Endometrial microvascular endothelial cells (primary cell): ENCODE measurements around the gene SF3A1. TPM values are rescaled to one million over a fixed set of nuclear protein-coding genes. Genes with fewer than 3 reads are reported as not detected.

Experiments used
- in situ Hi-C: cut with HindIII; loops from 2 replicates; pipeline ENCODE4 v1.10.0; 2017; ENCODE audit warnings: low sequenced_read_pairs, low pct_unique_long_range_greater_than_20kb; ENCODE audit errors: inconsistent ontology term
- total RNA-seq: library from RNA; depleted of rRNA; stranded (reverse); fragments of >200 nt; gene quantifications from one replicate; pipeline ENCODE4 v1.2.3, GENCODE V29; 2015; ENCODE audit errors: inconsistent ontology term

SF3A1 gene
- total RNA-seq, 1 donor from 2014 or later, result 81.0 TPM

- in situ Hi-C loops, result no loop called here
Measured at GRCh38 chr22:30328466-30329049, 28.1 kb downstream of the SF3A1 start.

GRCh38 chr22:30327864-30328345 is 28.8 kb downstream of the SF3A1 start:
- in situ Hi-C loops, result no loop called here

GRCh38 chr22:30326706-30327362 is 29.9 kb downstream of the SF3A1 start, which contains the start of gene TBC1D10A:
Gene TBC1D10A, minus strand, starts transcription at chr22:30326941. Its CDS starts 60 bp downstream, at chr22:30326881.
- in situ Hi-C loops, result no loop called here

- in situ Hi-C loops, result no loop called here
Measured at GRCh38 chr22:30326255-30326705, 30.4 kb downstream of the SF3A1 start.

GRCh38 chr22:30325724-30326254 is 30.9 kb downstream of the SF3A1 start:
- in situ Hi-C loops, result no loop called here

DNA sequence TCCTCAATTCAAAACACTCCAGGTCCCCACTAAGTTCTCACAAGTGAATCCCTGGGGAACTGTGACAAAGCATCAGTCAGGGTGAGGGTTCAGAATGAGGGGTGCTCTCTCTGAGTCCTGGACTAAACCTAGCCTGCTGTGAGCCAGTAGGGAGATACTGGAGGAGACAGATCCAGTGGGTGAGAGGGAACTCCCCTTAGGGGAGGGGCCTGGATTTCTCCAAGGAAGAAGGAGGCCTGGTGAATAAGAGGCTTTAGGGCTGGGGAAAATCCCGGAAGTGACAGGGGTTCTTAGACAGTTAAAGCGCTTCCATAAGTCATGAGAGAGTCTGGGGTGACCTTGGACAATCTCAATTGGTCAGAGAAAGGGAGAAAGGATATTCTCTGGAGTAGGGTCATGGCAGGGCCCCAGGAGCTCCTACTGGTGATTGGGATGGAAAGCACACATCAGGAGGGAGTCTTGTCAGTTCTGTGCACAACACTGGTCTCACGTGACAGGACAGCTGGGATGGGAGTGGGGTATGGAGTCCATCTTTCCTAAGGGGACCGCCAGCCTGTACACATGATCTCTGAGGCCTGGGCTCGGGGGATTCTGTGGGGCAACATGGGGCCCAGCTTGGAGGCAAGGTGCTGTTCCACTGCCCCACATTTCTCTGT is 31.5 kb downstream of the SF3A1 start:
- in situ Hi-C loops, result no loop called here

- in situ Hi-C loops, result no loop called here
Measured at GRCh38 chr22:30324014-30324730, 32.5 kb downstream of the SF3A1 start.

- in situ Hi-C loops, result no loop called here
Measured at GRCh38 chr22:30323246-30323645, 33.4 kb downstream of the SF3A1 start.

GRCh38 chr22:30321461-30321860 is 35.2 kb downstream of the SF3A1 start:
- in situ Hi-C loops, result no loop called here

DNA sequence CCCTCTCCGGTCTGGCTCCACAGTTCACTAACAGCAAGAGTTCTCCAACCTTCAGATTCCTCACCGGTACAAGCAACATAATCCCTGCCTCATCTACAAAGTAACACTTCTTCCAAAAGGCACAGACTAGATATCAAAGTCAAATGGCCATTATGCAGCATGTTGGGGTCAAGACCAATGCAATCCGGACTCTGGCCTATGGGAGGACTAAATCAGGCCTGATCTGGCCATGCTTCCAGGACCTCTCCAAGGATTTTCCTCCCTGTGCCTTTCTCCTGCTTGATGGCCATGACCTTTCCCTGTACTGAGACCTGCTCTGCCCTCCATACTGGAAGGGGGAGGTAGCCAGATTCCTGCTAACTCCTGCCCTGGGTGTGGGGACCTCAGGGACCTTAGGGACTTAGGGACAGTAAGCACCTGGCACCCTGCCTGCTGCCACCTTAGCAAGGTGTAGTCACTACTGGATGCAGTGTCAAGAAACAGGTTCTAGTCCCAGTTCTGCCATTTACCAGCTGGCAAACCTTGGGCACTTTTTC is 36.6 kb downstream of the SF3A1 start:
- in situ Hi-C loops, result no loop called here

DNA sequence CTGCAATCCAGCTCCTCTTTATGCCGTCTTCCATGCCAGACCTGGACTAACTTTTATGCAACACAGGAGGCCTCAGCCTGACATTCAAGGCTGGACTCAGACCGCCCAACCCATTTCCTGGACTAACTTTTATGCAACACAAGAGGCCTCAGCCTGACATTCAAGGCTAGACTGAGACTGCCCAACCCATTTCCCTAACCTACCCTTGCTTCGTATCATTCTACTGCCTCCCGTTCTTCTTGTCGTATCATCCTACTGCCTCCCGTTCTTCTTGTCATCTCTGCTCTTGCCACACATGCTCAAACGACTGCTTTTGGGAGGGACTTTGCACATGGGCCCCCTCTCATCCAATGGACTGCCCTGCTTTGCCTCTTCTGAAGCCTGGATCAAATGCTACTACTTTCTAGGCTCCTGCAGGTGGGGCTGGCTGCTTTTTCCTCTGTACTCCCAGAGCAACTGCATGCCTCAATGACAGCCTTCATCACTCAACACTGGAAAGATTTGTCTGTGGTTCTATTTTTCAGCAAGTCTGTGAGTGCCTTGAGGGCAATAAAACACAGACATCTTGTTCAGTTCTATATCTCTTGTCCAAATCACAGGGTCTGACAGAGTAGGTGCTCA is 37.8 kb downstream of the SF3A1 start:
- in situ Hi-C loops, result no loop called here

- in situ Hi-C loops, result no loop called here
Measured at GRCh38 chr22:30317778-30318177, 38.9 kb downstream of the SF3A1 start.

GRCh38 chr22:30315962-30316576 is 40.6 kb downstream of the SF3A1 start:
- in situ Hi-C loops, result no loop called here

DNA sequence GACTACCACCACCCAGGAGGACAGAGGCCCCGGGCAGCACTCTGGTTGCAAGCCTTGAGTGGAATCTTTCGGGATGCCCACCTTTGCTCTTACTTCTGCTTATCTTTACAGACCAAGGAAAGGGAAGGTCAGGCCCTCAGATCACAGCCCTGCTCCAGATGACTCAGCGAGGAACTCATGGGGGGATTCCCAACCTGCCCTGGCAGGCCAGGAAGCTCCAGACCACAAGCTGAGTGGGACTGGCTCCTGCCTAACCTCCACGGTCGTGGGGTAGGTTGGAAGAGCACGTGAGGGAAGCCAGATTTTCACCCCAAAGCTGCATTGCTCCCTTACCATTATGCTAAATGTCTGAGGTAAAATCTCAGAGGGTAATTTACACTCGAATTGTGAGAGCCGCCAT is 41.8 kb downstream of the SF3A1 start:
- in situ Hi-C loops, result no loop called here

- in situ Hi-C loops, result no loop called here
Measured at GRCh38 chr22:30313527-30314363, 42.9 kb downstream of the SF3A1 start.

DNA sequence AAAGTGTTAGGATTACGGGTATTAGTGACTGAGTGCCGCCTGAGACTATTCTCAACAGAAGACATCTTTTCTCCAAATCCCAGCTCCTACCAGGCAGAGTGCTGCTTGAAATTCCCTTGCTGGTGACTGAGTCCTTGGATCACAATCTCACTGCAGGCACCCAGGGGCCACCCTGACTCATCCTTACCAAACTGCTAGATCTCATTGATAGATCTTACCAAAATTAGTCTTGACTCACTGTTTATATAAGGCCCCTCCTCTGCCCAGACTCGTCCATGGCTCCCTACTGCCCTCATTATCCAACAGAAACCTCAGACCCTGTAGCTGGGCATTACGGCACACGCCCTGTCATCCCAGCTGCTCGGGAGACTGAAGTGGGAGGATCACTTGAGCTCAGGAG is 44.6 kb downstream of the SF3A1 start:
- in situ Hi-C loops, result no loop called here
